GM23338 (cell line): ENCODE data around the gene CNTNAP1.

ENCODE experiments used
- CTCF ChIP-seq, 2 experiments: fragments of 200-600 bp in 1 of 2; sonication (generic) in 1 of 2; conservative IDR thresholded peaks; 2 replicates each; pipeline versions ENCODE4 v1.5.1 to v1.6.1; 2016 to 2017; ENCODE audit warnings: antibody characterized with exemption in 2 of 2, low read depth in 2 of 2, mild to moderate bottlenecking in 2 of 2, moderate library complexity in 1 of 2
- ZNF331 ChIP-seq: fragments of 250-450 bp; sonication (Bioruptor Pico); IDR thresholded peaks from 2 replicates; pipeline ENCODE4 v1.5.0; 2020; ENCODE audit warnings: low read depth, mild to moderate bottlenecking, moderate library complexity

- no peak for TF ChIP-seq CTCF (conservative IDR thresholded peaks at IDR 0.05; ENCODE audit: low read depth in 2 of 2)
- no peak for TF ChIP-seq ZNF331 (CRISPR knock-in tag)
These were observed 9.0 kb upstream of the CNTNAP1 start for GRCh38 chr17:42673266-42673884.
